ENCODE measurements around the gene TMPRSS2. TPM values are rescaled to one million over a fixed set of nuclear protein-coding genes. Genes with fewer than 3 reads are reported as not detected.

Gene TMPRSS2
- total RNA-seq, 4 donors from 2014 or later = 0.19 to 5.0 (median 0.62) TPM; not detected in 1

DNA sequence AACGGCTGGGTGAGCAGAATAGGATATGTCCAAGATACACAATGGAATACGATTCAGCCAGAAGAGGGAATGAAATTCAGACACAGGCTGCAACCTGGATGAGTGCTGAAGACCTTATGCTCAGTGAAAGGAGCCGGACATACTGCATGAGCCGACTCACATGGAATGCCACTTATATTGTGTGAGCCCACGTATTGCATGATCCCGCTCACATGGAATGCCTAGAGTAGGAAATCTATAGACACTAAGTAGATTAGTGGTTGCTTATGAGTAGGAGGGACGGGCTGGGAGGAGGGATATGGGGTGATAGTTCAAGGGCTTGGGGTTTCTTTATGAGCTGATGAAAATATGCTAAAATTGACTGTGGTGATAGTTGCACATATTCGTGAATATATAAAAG, 26.8 kb downstream of the TMPRSS2 start:
- no peak for ATAC-seq
- H3K4me1 ChIP-seq = no peaks in the 10 kb centered on the region
- peaks cover 7% of the 10 kb centered on the region for H3K27me3 ChIP-seq
- H3K4me3 ChIP-seq = no peak overlapping the region
- TF ChIP-seq EP300 (IDR thresholded peaks at IDR 0.05) (no peak), POLR2AphosphoS5 (IDR thresholded peaks at IDR 0.05) (no peak), POLR2A (IDR thresholded peaks at IDR 0.05) (no peak)
- TF ChIP-seq, protein P1, sequence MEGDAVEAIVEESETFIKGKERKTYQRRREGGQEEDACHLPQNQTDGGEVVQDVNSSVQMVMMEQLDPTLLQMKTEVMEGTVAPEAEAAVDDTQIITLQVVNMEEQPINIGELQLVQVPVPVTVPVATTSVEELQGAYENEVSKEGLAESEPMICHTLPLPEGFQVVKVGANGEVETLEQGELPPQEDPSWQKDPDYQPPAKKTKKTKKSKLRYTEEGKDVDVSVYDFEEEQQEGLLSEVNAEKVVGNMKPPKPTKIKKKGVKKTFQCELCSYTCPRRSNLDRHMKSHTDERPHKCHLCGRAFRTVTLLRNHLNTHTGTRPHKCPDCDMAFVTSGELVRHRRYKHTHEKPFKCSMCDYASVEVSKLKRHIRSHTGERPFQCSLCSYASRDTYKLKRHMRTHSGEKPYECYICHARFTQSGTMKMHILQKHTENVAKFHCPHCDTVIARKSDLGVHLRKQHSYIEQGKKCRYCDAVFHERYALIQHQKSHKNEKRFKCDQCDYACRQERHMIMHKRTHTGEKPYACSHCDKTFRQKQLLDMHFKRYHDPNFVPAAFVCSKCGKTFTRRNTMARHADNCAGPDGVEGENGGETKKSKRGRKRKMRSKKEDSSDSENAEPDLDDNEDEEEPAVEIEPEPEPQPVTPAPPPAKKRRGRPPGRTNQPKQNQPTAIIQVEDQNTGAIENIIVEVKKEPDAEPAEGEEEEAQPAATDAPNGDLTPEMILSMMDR (IDR thresholded peaks at IDR 0.05) = no peak
- H3K27ac ChIP-seq = no peak overlapping the region
- no peaks in the 10 kb centered on the region for H3K36me3 ChIP-seq
- 84 to 86% methylated on average over 7 to 8 of the region's 8 CpGs for WGBS, 2 donors (ENCODE audit: low coverage in 1 of 2)
- no peaks in the 10 kb centered on the region for H3K9me3 ChIP-seq

DNA sequence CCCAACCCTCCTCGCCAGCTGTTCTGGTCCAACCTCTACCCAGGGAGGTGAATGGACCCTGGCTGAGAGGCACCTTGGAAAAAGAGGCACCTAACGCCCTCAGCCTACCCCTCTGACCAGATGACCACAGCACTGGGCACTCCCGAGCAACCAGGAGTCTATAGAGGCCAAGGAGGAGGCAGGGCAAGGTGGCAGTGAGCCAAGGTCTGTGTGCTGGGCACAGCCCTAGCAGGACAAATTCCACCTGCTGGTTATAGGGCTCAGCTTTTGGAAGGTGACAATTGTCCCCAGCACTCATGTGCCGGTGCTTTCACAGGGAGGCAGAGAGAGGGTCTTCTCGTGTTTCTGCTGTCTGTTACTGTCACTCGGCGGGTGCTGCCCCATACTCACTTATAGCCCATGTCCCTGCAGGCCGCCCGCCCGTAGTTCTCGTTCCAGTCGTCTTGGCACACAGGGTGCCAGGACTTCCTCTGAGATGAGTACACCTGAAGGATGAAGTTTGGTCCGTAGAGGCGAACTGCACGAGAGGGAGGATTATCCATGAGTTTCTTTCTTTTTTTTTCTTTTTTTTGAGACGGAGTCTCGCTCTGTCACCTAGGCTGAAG, 27.8 kb downstream of the TMPRSS2 start:
- WGBS, 2 donors (ENCODE audit: low coverage in 1 of 2) = 89% methylated on average over 12 of the region's 17 CpGs; no CpG with 5 or more reads in 1 of the 2 donors
- no peak overlapping the region for H3K27ac ChIP-seq
- ATAC-seq = no peak

DNA sequence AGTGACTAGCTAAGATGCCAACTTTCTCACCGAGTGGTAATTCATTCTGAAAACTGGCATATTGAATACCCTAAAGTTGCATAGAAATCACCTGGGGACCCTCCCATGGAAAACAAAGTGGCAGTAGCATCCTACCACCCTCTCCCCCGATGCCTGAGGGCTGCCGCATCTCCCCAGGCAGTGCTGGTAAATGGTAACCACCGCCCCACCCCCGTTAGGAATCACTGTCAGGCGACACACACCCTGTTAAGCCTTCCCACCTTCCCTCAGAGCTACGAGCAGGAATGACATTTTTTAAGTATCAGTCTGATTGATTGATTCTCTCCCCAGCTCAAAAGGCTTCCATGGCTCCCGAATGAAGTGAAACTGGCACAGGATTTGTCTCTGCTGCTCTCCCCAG, 28.3 kb downstream of the TMPRSS2 start:
- Histone ChIP-seq H3K36me3 (no peaks in the 10 kb centered on the region), H3K9me3 (no peaks in the 10 kb centered on the region), H3K27ac (no peak overlapping the region), H3K27me3 (peaks cover 7% of the 10 kb centered on the region), H3K4me1 (no peaks in the 10 kb centered on the region), H3K4me3 (no peak overlapping the region)
- TF ChIP-seq, protein P1 (IDR thresholded peaks at IDR 0.05) = no peak
- TF ChIP-seq POLR2AphosphoS5 (IDR thresholded peaks at IDR 0.05) (no peak), POLR2A (IDR thresholded peaks at IDR 0.05) (no peak), EP300 (IDR thresholded peaks at IDR 0.05) (no peak)
- ATAC-seq = no peak
- WGBS, 2 donors (ENCODE audit: low coverage in 1 of 2) = 45 to 75% methylated on average over 1 to 2 of the region's 8 CpGs

More for the DNA sequence above, 27.8 kb downstream of the TMPRSS2 start:
- Histone ChIP-seq H3K4me3 (no peak overlapping the region), H3K36me3 (no peaks in the 10 kb centered on the region), H3K27me3 (peaks cover 7% of the 10 kb centered on the region), H3K4me1 (no peaks in the 10 kb centered on the region), H3K9me3 (no peaks in the 10 kb centered on the region)
- TF ChIP-seq POLR2AphosphoS5 (IDR thresholded peaks at IDR 0.05) (no peak), EP300 (IDR thresholded peaks at IDR 0.05) (no peak), POLR2A (IDR thresholded peaks at IDR 0.05) (no peak)
- TF ChIP-seq, protein P1 (IDR thresholded peaks at IDR 0.05) = no peak

DNA sequence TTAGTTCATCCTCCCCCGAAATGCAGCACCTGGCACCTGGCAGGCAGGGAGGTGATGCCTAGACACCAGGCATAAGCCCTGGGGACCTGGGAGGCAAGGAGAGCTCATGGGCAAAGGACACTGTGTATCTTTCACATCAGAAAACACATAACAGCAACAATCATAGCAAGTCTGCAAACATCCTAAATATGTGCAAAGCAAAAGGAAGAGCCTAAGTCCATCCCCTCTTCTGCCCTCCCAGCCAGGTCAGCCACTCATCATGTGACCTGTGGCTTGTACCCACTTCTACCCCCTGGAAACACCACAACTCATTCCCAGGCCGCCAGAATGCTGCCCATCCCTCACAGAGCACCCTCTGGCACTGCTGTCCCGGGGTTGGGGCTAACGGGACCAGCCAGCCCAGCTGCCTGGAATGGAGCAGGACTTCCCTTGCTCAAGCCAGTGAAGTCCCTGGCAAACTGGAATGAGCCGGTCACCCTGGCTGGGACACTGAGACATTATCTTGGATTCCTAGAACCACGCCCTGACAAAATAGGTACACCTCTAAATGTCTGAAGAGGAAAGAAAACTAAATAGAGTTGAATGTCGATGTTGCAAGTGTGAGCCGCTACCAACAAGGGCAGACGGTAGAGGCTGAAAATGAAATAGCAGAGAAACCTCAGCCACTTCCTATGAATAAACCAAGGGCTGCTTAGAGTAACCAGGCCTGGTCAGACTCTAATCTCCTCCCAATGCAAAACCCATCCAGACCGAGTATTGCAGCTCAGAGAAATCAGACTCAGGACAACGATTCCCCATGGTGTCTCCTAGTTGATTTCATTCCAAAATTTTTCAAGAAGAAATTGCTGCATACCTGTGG, 29.4 kb downstream of the TMPRSS2 start:
- TF ChIP-seq POLR2A (IDR thresholded peaks at IDR 0.05) (no peak), POLR2AphosphoS5 (IDR thresholded peaks at IDR 0.05) (no peak), EP300 (IDR thresholded peaks at IDR 0.05) (no peak)
- TF ChIP-seq, protein P1 (IDR thresholded peaks at IDR 0.05) = no peak
- Histone ChIP-seq H3K9me3 (no peaks in the 10 kb centered on the region), H3K27ac (no peak overlapping the region), H3K27me3 (peaks cover 8% of the 10 kb centered on the region), H3K4me3 (no peak overlapping the region), H3K36me3 (no peaks in the 10 kb centered on the region), H3K4me1 (no peaks in the 10 kb centered on the region)
- 67 to 80% methylated on average over 2 to 7 of the region's 11 CpGs for WGBS, 2 donors (ENCODE audit: low coverage in 1 of 2)
- no peak for ATAC-seq

Measured in gastroesophageal sphincter (tissue), 4 donors.